GM18868 (cell line): Measurements from ENCODE around the gene HOXC6.

Experiments used
- ATAC-seq: cut with Tn5 transposase; IDR thresholded peaks from one replicate; pipeline ENCODE4 v1.9.1; 2021; ENCODE audit warnings: mild to moderate bottlenecking, moderate library complexity; ENCODE audit not compliant: unreplicated experiment

Gene HOXC6

DNA sequence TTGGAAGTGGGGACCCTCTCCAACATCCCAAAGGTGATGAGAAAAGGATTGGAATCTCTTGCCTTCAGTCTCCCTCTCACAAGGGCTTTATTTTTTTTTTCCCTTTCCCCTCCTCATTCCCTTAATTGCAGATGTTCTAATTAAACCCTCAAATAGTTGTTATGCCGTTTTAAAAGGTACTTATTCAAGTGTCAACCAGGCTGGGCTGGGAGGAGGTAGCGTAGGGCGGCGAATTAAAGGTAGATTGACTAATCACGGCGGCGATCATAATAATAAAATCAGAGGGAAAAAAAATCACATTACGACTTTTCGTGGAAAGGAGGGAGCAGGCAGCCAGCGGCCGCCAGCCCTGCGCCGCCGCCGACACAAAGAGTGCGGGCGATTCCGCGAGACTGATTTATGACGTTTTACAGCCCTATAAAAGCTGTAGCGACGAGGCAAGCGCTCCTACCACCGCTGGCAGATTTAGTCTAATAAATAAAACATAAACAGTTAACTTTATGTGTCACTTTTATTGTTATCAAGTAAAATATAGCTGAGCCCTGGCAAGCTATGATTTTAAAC lies 23.7 kb downstream of the HOXC6 start:
- no peak for ATAC-seq

DNA sequence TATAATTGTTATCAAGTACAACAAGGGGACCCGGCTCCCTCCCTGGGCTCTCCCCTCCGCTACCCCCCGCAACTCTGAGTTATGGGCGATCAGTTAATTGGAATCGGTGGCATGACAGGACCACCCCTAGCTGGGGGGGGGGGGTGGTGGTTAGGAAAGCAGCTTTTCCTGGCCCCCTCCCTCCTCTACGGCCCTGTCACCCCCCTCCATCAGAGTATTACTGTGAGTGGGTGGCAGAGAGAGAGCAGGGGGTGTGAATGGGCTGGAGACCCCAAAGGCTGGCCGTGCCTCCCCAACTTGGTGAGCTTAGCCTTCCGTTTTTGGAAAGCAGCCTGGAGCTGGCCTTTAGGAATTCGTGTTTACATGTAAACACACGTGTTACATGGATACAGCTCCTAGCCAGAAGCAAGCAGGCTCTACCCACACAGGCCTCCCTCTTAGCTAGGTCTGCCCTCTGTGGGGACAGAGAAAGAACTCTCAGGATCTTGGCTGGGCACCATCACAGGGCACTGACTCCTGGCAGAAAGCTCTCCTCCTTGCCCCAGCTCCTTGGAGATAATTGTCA lies 24.3 kb downstream of the HOXC6 start:
- no peak for ATAC-seq

DNA sequence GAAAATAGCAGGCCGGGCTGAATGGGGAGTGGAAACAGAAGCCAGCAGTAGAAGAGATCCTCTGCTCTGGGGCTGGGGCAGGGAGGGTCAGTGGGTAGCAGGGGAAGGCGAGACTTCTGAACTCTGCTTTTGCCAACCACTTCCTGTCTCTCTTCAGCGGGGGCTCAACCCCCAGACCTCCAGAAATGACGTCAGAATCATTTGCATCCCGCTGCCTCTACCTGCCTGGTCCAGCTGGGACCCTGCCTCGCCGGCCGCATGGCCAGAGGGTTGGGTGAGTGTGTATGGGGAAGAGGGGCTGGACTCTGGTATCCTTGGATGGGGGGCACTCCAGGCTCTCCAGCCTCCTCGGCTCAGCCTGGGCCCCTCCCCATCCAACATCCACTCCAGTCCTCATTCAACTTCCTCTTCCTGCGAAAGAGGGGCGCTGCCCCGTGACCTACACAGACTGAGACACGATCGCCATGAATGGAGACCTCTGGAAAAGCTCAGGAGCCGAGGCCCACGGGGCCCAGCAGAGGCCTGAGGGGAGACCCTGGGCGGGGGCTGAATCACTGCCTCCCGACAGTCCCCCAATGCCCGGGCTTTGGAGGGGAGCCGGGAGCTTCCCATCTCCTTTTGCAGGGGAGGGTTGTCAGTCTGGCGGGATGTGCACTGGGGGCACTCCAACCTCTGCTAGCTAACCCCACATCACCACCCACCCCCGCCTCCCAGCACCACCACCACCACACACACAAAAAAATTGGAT lies 24.9 kb downstream of the HOXC6 start:
- ATAC-seq, result peak; percentile 62

DNA sequence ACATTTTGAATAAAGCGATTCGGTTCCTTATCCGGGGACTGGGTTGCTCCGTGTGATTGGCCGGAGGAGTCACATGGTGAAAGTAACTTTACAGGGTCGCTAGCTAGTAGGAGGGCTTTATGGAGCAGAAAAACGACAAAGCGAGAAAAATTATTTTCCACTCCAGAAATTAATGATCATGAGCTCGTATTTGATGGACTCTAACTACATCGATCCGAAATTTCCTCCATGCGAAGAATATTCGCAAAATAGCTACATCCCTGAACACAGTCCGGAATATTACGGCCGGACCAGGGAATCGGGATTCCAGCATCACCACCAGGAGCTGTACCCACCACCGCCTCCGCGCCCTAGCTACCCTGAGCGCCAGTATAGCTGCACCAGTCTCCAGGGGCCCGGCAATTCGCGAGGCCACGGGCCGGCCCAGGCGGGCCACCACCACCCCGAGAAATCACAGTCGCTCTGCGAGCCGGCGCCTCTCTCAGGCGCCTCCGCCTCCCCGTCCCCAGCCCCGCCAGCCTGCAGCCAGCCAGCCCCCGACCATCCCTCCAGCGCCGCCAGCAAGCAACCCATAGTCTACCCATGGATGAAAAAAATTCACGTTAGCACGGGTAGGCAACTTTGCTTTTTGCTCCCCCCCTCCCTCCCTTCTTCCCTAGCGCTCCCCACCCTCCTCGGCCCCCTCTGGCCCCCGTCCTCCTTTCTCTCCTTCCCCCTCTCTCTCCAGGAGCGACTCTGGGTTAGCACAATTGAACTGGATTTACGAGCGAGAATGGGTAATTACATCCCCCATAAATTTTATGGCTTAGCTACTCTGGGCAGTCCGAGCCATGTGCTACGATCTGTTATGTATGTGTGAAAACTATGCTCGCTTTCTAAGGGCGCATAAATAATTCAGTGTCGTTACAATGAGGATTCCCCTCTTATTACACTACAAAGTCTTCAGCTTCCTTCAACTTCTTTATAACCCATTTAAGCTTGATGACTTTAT lies 25.8 kb downstream of the HOXC6 start, which contains the start of gene HOXC4:
HOXC4 (plus strand) TSS at position 85 of the 991 bp plus-strand sequence; CDS start at position 173, 88 bp downstream.
- ATAC-seq, result peak; percentile 42

GRCh38 chr12:54054742-54055194 lies 26.5 kb downstream of the HOXC6 start:
- ATAC-seq, result no peak

DNA sequence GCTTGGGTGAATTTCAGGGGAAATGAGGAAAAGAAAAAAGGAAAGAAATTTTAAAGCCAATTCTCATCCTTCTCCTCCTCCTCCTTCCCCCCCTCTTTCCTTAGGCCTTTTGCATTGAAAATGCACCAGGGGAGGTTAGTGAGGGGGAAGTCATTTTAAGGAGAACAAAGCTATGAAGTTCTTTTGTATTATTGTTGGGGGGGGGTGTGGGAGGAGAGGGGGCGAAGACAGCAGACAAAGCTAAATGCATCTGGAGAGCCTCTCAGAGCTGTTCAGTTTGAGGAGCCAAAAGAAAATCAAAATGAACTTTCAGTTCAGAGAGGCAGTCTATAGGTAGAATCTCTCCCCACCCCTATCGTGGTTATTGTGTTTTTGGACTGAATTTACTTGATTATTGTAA lies 27.3 kb downstream of the HOXC6 start:
- no peak for ATAC-seq

DNA sequence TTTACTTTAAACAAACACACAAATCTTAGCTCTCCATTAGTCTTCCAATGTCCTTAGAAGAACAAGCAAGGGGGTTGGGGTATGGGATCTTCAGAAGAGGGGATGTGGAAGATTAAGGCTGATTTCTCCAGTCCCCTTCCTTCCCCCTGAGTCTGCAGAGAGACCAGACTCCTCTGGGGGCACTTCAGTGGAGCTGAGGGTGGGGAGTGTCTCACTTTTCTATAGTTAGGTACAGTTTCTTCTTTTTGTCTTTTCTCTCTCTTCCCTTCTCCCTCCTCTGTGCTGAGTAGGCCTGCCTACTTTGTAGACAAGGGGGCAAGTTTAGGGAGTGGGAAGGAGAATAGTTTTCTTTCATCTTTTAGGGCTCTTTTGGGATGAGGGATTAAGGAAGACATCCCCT lies 27.9 kb downstream of the HOXC6 start:
- ATAC-seq, result no peak

GRCh38 chr12:54058128-54058768 lies 30.0 kb downstream of the HOXC6 start:
- ATAC-seq, result no peak

- ATAC-seq, result no peak
Measured at GRCh38 chr12:54059668-54060067, 31.4 kb downstream of the HOXC6 start.

- no peak for ATAC-seq
Measured at GRCh38 chr12:54060174-54060974, 32.1 kb downstream of the HOXC6 start.

GRCh38 chr12:54060975-54061778 lies 32.9 kb downstream of the HOXC6 start:
- no peak for ATAC-seq

GRCh38 chr12:54065677-54066076 lies 37.4 kb downstream of the HOXC6 start:
- ATAC-seq, result no peak

DNA sequence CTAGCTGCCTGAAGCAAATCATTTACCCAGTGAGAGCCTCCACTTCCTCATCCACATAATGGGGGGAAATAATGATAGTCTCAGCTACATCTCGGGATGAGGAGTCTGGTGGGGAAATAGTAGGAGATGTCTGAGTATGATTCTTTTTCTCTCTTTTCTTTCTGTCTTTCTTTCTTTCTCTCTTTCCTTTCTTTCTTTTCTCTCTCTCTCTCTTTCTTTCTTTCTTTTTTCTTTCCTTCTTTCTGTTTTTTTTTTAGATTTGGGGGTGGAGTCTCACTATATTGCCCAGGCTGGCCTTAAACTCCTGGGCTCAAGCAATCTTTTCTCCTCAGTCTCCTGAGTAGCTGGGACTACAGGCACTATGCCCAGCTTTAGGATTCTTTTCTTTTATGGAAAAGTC lies 38.2 kb downstream of the HOXC6 start:
- ATAC-seq, result no peak

DNA sequence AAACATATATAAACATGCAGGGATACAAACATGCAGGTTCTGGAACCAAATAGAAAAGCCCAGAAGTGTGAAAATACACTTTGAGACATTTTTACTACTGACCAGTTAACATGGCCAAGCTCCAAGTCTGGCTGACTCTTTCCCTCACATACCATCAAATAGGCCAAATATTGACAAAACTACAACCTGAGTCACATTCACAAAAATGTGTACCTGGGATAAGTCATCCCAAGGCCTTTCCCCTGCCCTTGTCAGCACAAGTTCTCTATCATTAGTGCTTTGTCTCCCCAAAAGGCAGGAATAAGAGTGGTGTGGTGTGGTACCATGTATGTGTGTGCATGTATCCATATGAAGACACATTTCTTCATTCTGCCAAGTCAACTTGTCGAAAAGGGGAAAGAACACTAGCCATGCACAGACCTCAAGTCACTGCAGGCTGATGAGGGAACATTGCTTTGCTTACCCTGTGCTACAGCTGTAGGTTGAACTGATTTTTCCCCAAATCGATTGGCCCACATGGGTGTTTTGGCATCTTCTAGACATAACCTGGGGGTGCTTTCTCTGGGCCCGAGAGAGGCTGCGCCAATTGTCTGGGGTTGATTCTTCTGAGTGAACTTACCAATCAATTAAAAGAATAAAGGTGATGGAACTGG lies 40.3 kb downstream of the HOXC6 start:
- ATAC-seq, result no peak

GRCh38 chr12:54071942-54072341 lies 43.7 kb downstream of the HOXC6 start:
- ATAC-seq, result no peak

- no peak for ATAC-seq
Measured at GRCh38 chr12:54074308-54074707, 46.1 kb downstream of the HOXC6 start.

DNA sequence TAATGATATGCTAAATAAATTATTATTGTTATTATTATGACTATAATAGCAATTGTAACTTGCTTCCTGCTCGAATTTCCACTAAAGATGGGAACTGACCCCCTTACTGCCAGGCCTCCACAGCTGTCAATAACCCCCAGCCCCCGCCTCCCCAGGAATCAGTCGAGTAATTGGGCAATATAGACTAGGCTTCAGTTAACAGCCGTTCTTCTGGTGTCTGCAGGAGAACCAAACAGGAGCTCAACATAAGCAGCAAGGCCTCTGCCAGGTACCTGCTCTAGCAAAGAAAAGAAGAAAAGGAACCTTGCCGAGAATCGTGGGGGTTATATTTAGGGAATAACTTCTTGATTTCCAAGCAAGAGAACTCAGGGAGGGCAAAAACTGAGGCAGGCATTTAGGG lies 47.2 kb downstream of the HOXC6 start:
- no peak for ATAC-seq

- ATAC-seq, result no peak
Measured at GRCh38 chr12:54075974-54076373, 47.7 kb downstream of the HOXC6 start.
